Mucosa of rectum (tissue), 2 donors: ENCODE data around the gene ADD2.

Experiments used
- H3K27ac ChIP-seq, 2 donors: one replicate each; pipeline ENCODE4 v1.7.0; 2013; ENCODE audit warnings: inconsistent platforms in 2 of 2, low read depth in 2 of 2, low read length in 2 of 2
- H3K27me3 ChIP-seq, 2 donors: one replicate each; pipeline ENCODE4 v1.7.0; 2013; ENCODE audit warnings: low read length in 2 of 2; ENCODE audit not compliant: control insufficient read depth in 2 of 2, insufficient read depth in 2 of 2
- H3K36me3 ChIP-seq, 2 donors: one replicate each; pipeline ENCODE4 v1.7.0; 2013; ENCODE audit warnings: low read length in 2 of 2; ENCODE audit not compliant: control insufficient read depth in 2 of 2, insufficient read depth in 2 of 2
- H3K4me1 ChIP-seq, 2 donors: one replicate each; pipeline ENCODE4 v1.7.0; 2013; ENCODE audit warnings: low read length in 2 of 2, mild to moderate bottlenecking in 1 of 2; ENCODE audit not compliant: control insufficient read depth in 2 of 2, insufficient read depth in 2 of 2
- H3K4me3 ChIP-seq, 2 donors: one replicate each; pipeline ENCODE4 v1.7.0; 2013; ENCODE audit warnings: low read length in 2 of 2
- H3K9ac ChIP-seq, 2 donors: one replicate each; pipeline ENCODE4 v1.7.0; 2013; ENCODE audit warnings: low read length in 2 of 2, low read depth in 1 of 2, mild to moderate bottlenecking in 1 of 2
- H3K9me3 ChIP-seq, 2 donors: one replicate each; pipeline ENCODE4 v1.7.0; 2013; ENCODE audit warnings: low read length in 2 of 2; ENCODE audit not compliant: control insufficient read depth in 2 of 2
- donor health status: healthy.
- donor health status: Normal muscosa, but diverticular disease.

ADD2 gene

GRCh38 chr2:70706026-70706795, 61.8 kb downstream of the ADD2 start:
- no peaks in the 10 kb centered on the region for H3K9me3 ChIP-seq
- H3K36me3 ChIP-seq, result no peaks in the 10 kb centered on the region
- H3K27me3 ChIP-seq, result no peaks in the 10 kb centered on the region
- no peaks in the 10 kb centered on the region for H3K4me1 ChIP-seq
- no peak overlapping the region for H3K9ac ChIP-seq
- H3K27ac ChIP-seq, result no peak overlapping the region
- H3K4me3 ChIP-seq, result no peak overlapping the region

GRCh38 chr2:70705160-70705850, 62.7 kb downstream of the ADD2 start:
- H3K4me1 ChIP-seq, result no peaks in the 10 kb centered on the region
- no peaks in the 10 kb centered on the region for H3K36me3 ChIP-seq
- H3K9me3 ChIP-seq, result no peaks in the 10 kb centered on the region
- H3K27me3 ChIP-seq, result no peaks in the 10 kb centered on the region
- no peak overlapping the region for H3K27ac ChIP-seq
- H3K9ac ChIP-seq, result no peak overlapping the region
- H3K4me3 ChIP-seq, result no peak overlapping the region

DNA sequence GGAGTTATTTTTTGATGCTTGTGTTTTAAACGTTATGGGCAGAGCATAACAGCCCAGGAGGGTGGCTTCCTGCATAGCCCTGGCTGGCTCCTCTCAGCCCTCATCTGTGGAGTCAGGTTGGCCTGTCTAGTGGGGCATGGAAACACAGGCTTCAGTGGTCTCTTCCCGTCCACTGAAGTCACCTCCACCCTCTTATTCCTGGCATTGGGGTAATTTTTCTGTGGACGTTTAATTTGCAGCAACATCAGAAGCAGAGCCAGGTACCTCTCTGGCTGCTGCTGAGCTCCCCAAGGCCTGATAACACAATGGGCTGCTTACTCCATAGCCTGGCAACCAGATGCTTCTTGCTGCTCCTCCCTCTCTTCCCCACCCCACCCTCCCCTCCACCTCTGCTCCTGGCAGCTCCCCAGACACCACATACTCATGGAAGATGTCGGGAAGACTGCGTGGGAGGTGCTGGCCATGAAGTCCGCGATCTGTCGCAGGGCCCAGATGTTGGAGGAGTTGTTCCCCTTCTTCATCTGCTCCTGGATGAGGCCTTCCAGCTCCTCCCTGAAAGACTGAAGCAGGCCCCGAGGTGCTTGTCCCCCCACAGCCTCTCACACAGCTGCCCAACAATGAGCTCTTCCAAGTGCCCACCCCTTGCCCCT, 64.0 kb downstream of the ADD2 start:
- Histone ChIP-seq H3K27ac (no peak overlapping the region), H3K4me1 (no peaks in the 10 kb centered on the region), H3K9me3 (no peaks in the 10 kb centered on the region), H3K27me3 (no peaks in the 10 kb centered on the region), H3K9ac (no peak overlapping the region), H3K36me3 (no peaks in the 10 kb centered on the region), H3K4me3 (no peak overlapping the region)

DNA sequence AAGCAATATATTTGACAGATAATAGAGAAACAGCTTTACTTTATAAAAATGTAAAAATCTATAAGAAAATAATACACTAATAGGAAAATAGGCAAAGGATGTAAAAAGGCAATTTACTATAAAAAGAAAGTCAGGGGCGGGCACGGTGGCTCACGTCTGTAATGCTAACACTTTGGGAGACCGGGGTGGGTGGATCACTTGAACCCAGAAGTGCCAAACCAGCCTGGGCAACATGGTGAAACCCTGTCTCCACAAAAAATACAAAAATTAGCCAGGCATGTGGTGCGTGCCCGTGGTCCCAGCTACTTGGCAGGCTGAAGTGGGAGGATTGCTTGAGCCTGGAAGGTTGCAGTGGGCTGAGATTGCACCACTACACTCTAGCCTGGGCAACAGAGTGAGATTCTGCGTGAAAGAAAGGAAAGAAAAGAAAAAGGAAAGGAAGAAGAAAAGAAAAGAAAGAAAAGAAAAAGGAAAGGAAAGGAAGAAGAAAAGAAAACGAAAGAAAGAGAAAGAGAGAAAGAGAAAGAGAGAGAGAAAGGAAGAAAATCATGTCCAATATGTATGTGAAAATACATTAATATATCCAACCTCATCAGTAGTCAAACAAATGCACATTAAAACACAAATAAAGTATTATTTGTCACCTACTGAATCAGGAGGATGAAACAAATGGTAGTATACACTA, 65.1 kb downstream of the ADD2 start:
- no peaks in the 10 kb centered on the region for H3K27me3 ChIP-seq
- H3K9me3 ChIP-seq, result no peaks in the 10 kb centered on the region
- no peaks in the 10 kb centered on the region for H3K4me1 ChIP-seq
- H3K4me3 ChIP-seq, result no peak overlapping the region
- H3K36me3 ChIP-seq, result no peaks in the 10 kb centered on the region
- no peak overlapping the region for H3K9ac ChIP-seq
- H3K27ac ChIP-seq, result no peak overlapping the region

- Histone ChIP-seq H3K4me3 (no peak overlapping the region), H3K9ac (no peak overlapping the region), H3K27ac (no peak overlapping the region), H3K4me1 (no peaks in the 10 kb centered on the region), H3K36me3 (no peaks in the 10 kb centered on the region), H3K9me3 (no peaks in the 10 kb centered on the region), H3K27me3 (no peaks in the 10 kb centered on the region)
Measured at GRCh38 chr2:70698847-70699246, 69.2 kb downstream of the ADD2 start.

GRCh38 chr2:70697603-70698383, 70.2 kb downstream of the ADD2 start:
- H3K9ac ChIP-seq, result no peak overlapping the region
- H3K4me1 ChIP-seq, result no peaks in the 10 kb centered on the region
- H3K9me3 ChIP-seq, result no peaks in the 10 kb centered on the region
- H3K36me3 ChIP-seq, result no peaks in the 10 kb centered on the region
- H3K27ac ChIP-seq, result no peak overlapping the region
- H3K4me3 ChIP-seq, result no peak overlapping the region
- no peaks in the 10 kb centered on the region for H3K27me3 ChIP-seq

DNA sequence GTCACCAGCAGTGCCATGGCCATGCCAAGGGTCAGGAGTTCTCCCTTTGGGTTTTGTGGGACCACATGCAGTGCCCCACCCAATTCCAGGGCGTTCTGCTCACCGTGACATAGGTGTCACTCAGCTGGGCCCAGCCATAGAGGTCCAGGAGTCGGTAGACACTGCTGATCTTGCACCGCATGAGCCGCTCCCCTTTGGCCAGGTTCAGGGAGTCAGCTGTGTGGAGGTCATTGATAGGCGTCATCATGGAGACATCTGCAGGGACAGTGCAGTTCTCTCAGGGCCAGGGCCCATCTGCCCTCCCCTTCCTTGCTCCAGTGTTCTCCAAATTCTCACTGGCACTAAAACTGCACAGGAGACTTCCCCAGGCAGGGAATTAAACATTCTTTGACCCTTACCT, 71.9 kb downstream of the ADD2 start:
- H3K9ac ChIP-seq, result no peak overlapping the region
- H3K27ac ChIP-seq, result no peak overlapping the region
- no peaks in the 10 kb centered on the region for H3K36me3 ChIP-seq
- no peak overlapping the region for H3K4me3 ChIP-seq
- no peaks in the 10 kb centered on the region for H3K4me1 ChIP-seq
- H3K27me3 ChIP-seq, result no peaks in the 10 kb centered on the region
- H3K9me3 ChIP-seq, result no peaks in the 10 kb centered on the region

DNA sequence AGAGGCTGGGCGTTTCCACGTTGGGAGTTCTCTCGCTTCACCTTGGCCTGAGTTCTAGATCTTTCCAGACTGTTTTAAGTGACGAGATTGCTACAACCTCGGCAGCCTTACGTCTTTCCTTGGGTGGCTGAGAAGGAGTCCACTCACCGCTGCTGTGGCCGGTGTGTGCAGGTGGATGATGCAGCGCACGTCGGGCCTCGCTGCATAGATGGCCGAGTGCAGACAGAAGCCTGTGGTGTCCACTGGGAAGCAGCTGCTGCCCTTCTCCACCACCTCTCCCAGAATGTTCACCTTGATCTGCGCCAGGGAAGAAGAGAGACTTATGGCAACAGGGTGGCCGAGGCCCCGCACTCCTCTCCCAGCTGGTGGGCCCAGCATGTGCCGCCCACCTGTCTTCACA, 75.7 kb downstream of the ADD2 start:
- H3K4me3 ChIP-seq, result no peak overlapping the region

GRCh38 chr2:70691497-70692140, 76.4 kb downstream of the ADD2 start:
- Histone ChIP-seq H3K9me3 (no peaks in the 10 kb centered on the region), H3K27me3 (no peaks in the 10 kb centered on the region), H3K4me1 (no peaks in the 10 kb centered on the region), H3K36me3 (no peaks in the 10 kb centered on the region), H3K4me3 (no peak overlapping the region), H3K9ac (no peak overlapping the region), H3K27ac (no peak overlapping the region)

More for the DNA sequence above, 75.7 kb downstream of the ADD2 start:
- Histone ChIP-seq H3K4me1 (no peaks in the 10 kb centered on the region), H3K9ac (no peak overlapping the region), H3K27me3 (no peaks in the 10 kb centered on the region), H3K9me3 (no peaks in the 10 kb centered on the region), H3K36me3 (no peaks in the 10 kb centered on the region), H3K27ac (no peak overlapping the region)
